GM19238 (cell line): Measurements from ENCODE around the gene SLC66A2.
"Not testable (repeated sequence)": the region's sequence is repeated elsewhere in the genome, so short reads cannot be mapped to it uniquely, and the experiment has no call there.

ENCODE experiments used
- DNase-seq: peaks from one replicate; pipeline ENCODE4 v3.0.0; 2011; ENCODE audit warnings: low spot score; ENCODE audit not compliant: insufficient read length

The SLC66A2 gene

DNA sequence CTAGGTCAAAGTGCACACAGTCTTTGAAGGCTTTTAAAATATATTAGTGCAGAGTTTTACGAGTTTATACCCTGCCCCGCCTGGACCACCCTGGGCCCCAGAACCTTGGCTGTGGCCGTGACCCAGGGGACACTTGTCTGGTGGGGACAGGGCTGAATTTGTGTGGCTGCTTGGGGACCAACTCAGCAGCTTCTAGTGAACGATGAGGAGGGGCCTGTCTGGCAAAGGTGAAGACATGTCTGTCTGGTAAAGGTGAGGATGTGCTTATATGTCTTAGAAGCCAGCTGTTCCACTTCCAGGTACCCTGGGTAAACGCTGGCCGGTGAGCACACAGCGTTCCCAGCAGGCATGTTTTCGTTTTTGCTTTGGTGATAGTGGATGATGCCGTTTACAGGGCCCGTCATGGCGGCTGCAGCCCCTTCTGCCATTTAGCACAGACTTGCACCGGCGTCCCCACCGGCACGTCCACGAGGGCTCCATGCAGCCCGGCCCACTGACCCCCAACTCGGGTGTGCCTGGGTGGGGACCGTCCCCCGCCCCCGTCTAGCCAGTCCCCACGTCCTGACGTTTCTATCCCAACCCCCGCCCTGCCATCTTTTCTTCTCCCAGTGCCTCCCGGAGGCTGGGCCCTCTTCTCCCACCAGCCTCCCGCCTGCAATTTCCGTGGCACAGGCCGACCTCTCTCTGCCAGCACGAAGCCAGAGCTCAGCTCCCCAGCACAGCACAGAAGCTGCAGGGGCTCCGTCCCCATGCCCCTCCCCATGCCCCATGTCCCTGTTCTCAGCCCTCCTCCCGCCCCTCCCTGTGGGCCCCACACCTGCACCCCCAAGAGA lies 67.8 kb downstream of the SLC66A2 start:
- DNase-seq: no peak

DNA sequence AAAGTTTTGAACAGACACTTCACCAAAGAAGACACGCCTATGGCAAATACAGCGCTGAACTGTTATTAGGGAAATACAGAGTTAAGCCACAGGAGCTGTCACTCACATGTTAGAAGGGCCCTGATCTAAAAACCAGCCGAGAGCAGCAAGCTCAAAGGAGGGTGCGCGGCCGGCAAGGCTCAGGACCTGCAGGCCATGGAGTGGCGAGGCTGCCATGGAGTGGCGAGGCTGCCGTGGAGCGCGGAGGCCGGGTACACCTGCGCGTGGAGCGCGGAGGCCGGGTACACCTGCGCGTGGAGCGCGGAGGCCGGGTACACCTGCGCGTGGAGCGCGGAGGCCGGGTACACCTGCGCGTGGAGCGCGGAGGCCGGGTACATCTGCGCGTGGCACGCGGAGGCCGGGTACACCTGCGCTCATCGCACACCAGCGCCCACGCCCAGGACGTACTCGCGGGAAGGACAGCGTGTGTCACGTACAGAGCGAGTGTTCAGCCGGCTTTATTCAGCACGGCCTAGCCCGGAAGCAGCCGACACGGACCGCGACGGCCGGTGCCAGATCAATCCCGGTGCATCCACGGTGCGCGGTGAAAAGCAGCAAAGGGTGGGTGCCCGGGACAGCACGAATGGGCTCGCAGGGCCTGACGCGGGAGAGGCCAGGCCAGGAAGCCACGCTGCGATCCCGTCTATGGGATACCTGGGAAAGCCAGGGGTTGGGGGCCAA lies 68.8 kb downstream of the SLC66A2 start:
- DNase-seq: no peak

DNA sequence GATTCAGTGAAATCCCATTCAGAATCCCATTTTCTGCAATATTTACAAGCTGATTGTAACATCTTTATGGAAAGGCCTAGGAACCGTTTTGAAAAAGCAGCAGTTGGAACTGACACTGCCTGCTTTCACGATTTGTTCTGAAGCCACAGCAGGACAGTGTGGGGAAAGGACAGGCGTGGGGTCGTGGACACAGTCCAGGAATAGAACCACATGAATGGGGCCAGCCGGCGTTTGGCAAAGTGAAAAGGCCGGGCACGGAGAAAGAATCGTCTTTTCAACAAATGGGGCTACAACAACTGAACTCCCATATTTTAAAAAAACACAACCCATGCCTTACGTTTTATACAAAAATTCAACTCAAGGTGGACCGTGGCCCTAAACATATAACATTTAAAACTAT lies 69.8 kb downstream of the SLC66A2 start:
- no peak for DNase-seq

DNA sequence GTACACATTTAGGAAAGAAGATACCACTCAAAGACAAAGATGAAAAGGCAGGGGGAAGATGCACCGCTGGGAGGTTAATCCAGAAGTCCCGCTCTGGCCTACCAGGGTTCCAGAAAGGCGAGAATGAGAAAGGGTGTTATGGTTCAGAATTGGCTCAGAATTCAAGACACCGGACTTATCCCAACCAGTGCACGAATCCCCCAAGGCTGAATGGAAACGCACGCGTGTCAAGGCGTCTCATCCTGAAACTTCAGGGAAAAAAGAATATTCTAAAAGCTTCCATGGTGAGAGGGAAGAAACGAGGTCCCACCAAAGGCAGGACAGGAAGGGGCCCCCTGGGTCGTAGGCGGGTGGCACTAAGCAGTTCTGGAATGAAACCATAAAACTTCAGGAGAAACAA lies 71.9 kb downstream of the SLC66A2 start:
- DNase-seq: no peak

DNA sequence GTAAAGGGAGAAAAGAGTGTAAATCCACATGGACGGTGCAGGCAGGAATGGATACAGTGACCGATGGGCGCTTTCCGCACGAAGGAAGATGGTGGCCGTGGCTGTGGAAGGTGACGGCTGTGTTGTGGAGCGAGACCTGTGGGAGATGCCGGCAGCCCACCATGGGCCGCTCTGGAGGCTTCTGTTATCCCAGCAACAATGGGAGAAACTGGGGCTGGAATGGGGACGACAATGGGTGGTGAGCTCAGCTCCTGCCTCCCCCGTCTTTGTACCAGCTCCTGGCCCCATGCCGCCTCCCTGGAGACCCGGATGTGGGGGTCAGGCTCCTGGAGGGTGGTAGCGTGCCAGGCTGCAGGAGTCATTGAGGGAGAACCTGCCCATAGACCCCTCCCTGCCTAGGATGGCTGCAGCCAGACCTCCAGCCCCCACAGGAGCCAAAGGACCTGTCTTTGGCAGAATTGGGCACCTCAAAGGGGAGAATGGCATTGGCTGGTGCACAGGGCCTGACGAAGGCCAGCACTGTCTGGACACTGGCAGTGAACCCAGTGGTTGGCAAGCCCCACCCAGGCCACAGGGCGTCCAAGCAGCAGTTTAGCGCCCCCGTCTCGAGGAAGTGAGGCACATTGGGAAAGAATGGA lies 72.6 kb downstream of the SLC66A2 start:
- no peak for DNase-seq

DNA sequence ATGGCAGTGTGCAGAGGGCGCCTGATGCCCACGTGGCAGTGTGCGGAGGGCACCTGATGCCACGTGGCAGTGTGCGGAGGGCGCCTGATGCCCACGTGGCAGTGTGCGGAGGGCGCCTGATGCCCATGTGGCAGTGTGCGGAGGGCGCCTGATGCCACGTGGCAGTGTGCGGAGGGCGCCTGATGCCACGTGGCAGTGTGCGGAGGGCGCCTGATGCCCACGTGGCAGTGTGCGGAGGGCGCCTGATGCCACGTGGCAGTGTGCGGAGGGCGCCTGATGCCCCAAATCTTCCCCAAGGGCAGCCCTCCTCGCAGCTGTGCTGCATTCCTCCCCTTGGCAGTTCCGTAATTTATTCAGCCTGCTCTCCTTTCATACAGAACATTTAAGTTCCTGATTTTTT lies 73.2 kb downstream of the SLC66A2 start:
- not testable (repeated sequence) for DNase-seq

DNA sequence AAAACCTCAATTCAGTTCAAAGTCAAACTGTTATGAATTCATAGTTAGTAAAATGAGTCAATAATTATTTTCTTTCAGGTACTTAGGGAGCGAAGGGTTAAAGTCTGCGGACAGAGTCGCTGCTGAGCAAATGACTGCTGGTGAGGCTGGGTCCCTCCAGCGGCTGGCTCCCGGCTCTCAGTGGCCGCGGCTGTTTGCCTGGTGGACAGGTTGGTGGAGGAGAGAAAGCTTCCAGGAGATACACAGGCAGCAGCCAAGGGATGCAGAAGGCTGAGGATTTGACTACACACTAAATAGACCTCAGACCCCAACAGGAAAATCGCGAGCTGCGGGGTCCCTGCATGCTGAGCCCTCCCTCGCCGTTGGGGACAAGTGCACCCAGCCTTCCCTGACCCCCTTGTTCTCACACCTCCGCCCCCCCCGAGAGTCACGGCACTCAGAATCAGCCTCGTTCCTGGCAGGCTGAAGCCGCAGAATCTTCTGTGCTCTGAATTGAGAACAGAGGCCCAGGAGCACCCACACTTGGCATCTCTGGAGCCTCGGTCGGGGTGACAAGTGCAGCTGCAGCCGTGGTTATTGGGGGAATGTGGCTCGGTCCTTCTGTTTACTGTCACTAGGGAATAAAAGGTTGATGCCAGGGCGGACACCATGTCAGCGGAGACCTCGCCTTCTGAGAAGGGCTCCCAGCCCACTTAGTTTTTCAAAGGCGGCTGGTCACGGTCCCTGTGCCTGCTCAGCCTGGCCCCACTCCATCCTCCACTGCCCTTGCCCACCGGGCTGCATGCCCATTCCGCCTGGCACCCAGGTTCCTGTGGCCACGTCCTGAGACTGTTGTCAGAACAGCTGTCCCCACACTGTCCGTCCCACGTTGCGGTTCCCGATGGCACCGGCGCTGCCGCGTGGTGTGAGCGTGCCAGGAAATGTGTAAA lies 74.0 kb downstream of the SLC66A2 start:
- no peak for DNase-seq

DNA sequence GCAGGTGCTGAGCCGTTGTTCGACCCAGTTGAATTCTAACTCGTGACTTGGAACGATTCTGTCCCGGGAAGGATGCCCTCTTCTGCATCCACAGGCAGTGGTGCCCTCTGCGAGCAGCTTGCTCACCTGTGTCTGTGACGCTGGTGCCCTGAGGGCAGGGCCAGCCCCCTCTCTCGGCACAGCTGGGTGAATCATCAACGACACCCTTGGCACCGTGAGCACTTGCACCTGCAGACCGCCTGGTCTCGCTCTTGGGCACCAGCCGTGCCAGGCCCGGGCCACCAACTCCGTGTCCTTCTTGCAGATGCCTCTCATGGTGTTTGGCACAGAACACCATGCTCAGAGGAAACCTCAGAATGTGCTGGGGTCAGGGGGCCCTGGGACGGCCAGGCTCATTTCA lies 75.0 kb downstream of the SLC66A2 start:
- no peak for DNase-seq

DNA sequence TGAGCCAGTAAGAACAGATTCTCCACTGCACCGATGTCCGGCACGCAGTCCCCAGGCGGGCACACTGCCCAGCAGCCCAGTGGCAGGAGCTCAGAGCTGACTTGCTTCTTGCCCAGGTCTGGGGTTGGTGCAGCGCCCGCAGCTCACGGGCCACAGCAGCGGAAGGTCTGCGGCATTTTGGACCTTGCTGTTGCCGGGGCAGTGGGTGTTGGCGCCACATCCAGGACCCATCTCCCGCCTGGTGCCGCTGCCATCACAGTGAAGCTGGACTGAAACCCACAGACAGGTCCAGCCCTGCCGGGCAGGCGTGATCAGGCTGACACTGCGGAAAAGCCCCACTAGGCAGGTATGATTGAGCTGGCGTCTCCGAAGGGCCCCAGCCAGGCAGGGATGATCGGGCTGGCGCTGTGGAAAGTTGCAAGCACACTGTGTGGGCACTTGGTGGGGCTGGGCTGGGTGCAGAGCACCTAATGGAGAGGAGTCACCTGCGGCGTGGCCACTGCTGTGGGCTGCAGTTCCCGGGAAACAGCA lies 75.5 kb downstream of the SLC66A2 start:
- no peak for DNase-seq

DNA sequence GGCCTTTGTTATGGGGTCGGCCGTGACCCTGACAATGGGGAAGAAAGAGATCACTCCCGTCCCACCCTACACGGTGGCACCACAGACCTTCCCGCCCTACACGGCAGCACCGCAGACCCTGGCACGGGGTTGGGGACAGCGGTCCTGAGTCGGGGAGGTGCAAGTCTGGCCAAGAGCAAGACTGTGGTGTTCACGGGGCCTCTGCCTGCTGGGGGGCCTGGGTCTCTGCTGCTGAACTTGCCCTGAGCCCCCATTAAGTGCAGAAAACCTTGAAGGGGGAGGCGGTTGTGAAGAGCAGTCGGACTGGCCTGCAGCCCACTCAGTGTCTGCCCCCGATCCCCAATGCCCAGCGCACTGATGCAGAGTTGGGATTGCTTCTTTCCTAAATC lies 75.9 kb downstream of the SLC66A2 start:
- no peak for DNase-seq

DNA sequence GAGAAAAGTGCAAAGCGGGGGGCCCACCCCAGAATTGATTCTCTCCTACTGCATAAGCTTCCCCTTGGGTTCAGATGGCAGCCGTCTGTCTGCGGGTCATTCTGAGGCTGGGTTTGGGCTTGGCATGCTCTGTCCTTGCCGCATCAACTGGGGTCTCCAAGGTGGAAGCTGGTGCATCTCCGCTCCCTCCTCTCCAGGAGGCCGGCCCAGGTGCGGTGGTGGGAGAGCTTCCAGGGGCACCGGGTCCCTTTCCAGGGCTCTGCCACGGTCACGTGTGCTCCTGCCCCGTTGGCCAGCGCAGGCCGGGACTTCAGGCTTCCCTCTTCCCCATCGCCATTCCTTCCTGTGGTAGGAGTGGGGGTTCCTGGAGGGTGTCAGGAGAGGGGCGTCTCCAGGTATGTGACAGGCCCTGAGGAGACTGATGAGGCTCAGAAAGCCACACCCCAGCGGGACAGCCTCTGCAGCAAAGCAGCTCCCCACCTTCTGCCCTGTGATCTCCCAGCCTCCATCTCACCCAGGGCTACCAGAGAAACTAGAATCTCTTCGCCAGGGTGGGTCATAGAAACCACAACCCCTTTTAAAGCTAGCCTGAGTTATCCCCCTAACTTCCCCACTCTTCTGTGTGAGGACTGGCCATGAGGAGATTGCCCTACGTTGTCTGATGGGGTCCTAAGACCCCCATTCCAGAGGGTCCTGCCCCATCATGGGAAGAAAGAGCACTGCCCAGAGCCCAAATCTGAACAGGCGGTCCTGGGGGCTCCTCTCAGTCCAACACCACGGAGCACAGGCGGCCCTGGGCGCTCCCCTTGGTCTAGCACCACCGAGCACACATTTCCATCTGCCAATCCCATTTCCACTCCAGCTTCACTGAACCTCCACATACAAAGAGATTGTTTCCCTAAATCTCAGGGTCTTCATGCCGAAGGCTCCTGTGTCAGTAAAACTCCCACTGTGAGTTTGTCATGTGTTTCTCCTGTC lies 76.6 kb downstream of the SLC66A2 start:
- DNase-seq: no peak

DNA sequence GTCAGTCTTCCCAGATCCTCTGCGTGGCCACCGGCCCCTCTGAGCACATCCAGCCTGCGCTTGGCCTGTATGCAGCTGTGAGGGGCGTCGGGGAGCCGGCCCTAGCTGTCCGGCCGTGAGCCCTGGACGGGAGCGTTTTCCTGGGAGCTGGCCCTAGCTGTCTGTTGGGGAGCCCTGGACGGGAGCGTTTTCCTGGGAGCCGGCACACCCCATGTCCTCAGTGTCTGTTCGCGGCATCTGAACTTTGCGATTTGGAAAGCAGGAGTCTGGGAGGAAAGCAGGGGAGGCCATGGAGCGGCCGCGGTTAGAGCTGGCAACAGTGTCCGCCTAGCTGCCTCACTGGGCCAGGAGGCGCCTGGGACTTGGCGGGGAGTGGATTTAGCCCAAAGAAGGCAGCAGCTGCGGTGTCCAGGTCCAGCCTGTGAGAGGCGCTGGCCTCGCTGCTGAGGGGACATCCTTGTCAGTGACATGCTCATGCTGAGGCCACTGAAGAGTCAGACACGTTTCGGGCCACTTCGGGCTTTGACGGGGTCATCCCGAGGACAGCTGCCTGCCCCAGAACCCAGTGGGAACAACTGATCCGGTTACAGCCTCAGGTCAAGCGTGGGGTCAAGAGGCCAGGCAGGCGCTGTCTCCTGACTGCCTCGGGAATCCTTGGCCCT lies 77.9 kb downstream of the SLC66A2 start:
- DNase-seq: no peak

DNA sequence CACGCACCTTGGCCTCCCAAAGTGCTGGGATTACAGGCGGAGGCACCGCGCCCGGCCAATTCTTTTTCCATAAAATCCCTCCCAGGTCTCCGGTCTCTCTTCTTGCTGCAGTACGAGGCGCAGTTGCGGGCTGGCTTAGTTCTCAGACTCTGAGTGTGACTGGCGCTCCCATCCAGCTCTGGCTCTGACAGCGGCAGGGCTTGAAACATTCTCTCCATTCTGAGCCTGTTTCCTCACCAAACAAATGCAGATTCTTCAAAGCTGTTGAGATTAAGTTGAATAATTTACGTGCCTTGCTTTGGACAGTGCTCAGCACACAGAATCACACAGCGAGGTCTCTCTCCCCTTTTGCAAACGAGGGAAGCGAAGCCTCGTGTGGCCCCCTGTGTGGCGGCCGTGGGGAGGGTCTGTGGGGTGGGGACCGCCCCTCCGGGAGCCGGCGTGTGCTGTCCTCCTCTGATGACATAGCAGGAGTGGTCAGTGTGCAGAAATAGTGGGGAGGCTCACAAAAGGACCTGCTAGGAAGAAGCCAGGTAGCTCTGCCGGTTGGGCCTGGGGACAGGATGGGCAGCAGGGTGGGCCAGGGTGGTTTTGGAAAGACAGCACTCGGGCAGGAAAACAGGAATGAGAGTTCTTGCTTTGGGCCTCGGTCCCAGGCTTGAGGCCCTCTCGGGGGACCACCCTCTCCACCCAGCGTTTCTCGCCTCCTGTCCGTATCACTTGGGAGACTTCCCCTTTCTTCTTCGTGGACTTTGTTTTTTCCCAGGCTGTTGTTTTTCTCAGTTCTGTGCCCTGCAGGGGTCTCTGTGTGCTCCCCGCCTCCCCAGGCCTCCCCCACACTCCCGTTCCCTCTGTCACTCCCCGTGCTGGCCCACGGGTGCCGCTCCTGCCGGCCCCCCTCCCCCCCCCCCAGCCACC lies 78.7 kb downstream of the SLC66A2 start:
- DNase-seq: no peak

DNA sequence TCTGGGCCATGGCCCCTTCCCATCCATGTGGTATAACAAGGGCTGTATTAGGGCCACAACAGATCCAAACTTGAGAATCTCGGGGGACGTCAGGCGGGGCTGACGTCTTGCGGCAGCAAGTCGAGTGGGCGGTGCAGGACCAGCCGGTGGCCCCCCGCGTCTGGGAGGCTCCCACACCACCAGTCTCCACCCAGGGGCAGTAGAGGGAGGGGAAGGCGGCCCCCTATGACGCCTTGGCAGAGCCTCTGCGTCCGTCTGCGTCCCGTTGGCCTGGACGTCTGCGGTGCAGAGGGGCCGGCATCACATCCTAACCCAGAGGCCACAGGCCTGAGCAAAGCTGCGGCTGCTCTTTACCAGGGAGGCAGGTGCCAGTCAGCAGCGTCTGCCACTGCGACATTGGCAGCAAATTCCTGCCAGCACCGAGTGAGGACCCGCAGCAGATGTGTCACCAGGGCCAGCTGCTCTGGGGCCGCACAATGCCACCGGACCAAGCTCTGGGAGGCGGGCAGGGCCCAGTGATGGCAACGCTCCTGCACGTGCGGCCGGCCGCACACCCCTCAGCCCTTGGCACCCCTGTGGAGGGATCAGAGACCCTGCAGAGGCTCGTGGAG lies 79.9 kb downstream of the SLC66A2 start:
- DNase-seq: no peak

DNA sequence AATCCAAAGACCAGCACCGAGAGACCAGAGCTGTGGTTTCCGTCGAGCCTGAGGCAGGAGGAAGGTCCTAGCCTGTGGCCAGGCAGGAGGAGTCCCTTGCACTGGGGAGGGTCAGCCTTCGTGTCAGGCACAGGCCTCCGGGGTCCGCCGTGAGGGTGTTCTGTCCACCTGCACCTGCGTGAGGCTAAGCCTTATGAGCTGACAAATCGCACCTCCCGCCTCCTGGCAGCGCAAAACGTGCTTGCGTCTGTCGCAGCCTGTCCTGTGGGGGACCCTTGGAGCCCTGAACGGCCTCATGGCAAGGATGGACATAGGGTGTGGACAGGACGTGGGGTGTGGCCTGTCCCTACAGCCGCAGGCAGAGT lies 80.4 kb downstream of the SLC66A2 start:
- no peak for DNase-seq

DNA sequence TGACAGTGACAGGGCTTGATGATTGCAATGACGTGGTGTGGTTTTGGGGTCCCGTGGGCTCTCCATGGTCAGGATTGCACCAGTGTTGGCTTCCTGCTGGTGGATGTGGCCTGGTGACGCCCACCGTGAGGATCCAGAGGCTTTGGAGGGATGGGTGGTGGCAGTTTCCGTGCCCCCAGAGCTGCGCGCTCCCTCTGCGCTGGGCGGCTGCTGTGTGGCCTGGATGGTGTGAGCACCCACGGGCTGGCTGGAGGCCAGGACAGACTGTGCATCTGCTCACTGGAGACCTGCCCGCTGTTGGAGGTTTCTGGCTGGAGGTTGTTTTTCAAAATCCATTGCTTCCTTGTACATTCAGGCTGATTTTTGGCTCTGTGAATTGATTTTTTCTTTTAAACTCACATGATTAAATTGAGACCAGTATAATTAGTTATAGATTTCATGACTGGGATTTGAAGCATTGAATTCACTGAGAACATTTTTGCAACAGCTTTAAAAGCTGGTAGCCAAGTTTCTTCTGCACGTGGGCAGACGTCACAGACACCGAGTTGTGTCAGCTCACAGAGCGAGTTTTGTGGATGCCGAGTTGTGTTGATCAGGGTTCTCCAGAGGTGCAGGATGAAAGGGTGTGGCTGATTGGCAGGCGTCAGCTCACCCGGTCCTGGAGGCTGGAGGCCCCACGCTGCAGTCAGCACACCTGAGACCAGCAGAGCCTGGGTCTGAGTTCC lies 81.0 kb downstream of the SLC66A2 start:
- no peak for DNase-seq

DNA sequence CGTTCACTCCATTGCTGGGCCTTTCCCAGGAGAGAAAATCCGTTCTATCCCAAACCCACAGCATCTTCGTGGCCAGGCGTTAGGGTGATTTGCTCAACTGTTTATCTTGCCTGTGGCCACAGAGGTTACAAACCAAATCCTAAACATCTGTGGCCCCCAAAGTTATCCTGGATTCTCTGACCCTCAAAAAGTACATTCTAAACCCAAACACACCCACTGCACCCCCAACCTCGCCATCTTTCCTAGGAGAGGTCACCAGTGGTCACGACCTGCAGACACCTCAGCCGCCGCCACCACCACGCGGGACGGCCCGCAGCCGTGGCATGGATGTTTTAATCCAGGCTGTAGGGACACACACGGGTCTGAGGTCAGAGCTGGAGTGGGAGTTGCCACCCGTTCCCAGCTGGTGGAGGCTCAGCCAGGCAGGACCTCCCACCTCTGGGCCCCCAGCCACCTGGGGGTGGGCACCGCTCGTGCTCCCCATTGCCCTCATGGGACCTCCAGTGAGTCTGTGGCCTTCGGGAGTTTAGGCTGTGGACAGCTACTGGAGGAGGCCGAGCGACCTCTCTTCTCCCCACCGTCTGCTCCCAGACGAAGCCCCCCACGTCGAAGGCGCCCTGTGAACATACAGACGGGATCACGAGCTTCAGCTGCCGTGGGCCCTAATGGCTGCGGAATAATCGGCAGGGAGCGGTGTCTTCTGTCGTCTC lies 81.7 kb downstream of the SLC66A2 start:
- no peak for DNase-seq
